Measurements from ENCODE around the gene SGSM1.
A peak's percentile ranks its signal among the peaks of the same experiment; 100 is the strongest.

SGSM1 gene

DNA sequence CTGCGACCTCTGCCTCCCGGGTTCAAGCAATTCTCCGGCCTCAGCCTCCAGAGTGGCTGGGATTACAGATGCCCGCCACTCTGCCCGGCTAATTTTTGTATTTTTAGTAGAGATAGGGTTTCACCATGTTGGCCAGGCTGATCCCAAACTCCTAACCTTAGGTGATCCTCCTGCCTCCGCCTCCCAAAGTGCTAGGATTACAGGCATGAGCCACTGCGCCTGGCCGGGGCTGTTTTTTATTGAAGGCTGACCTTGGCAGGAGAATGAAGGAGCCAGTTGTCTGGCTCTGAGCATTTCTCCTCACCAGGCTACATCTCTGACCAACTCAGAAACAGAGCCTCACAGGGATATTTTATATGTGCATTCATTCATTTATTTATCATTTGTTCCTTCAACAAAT, 148.8 kb downstream of the SGSM1 start:
- Mint-ChIP-seq H3K36me3 (ENCODE audit: low read depth) (no peaks in the 10 kb centered on the region), H3K27ac (no peak overlapping the region), H3K4me1 (peaks cover 54% of the 10 kb centered on the region), H3K9me3 (no peaks in the 10 kb centered on the region), H3K27me3 (ENCODE audit: low read depth, poor library complexity) (no peaks in the 10 kb centered on the region), H3K4me3 (peak overlapping the region; percentile 37)
- no peak for TF ChIP-seq CTCF (IDR thresholded peaks at IDR 0.05)
- DNase-seq: no peak

DNA sequence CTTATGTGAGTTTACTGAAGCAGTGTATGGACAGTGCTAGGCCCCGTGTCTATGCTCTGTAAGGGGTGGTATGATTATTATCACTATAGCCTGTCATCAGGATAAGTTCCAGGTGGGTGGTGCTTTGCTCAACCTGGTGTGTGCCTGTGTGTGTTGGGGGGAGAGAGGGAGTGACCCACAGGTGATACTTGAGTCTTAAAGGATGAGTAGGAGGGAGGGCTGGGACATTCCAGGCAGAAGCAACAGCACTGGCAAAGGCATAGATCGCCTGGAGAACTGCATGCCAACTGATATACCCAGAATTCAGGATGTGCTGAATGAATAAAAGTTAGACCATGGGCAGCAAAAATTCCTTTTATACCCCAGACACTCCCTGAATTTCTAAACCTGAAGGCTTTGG, 151.0 kb downstream of the SGSM1 start:
- DNase-seq: no peak
- Mint-ChIP-seq H3K4me1 (peaks cover 45% of the 10 kb centered on the region), H3K4me3 (no peak overlapping the region), H3K9me3 (no peaks in the 10 kb centered on the region), H3K27ac (no peak overlapping the region), H3K36me3 (ENCODE audit: low read depth) (peaks cover 14% of the 10 kb centered on the region), H3K27me3 (ENCODE audit: low read depth, poor library complexity) (no peaks in the 10 kb centered on the region)
- no peak for TF ChIP-seq CTCF (IDR thresholded peaks at IDR 0.05)

- TF ChIP-seq CTCF (IDR thresholded peaks at IDR 0.05): no peak
- H3K27me3 Mint-ChIP-seq (ENCODE audit: low read depth, poor library complexity): no peaks in the 10 kb centered on the region
- no peak for DNase-seq
- H3K4me3 Mint-ChIP-seq: no peak overlapping the region
- no peak overlapping the region for H3K27ac Mint-ChIP-seq
- no peaks in the 10 kb centered on the region for H3K9me3 Mint-ChIP-seq
- H3K36me3 Mint-ChIP-seq (ENCODE audit: low read depth): peaks cover 20% of the 10 kb centered on the region
- peaks cover 22% of the 10 kb centered on the region for H3K4me1 Mint-ChIP-seq
These were observed 155.3 kb downstream of the SGSM1 start for GRCh38 chr22:24961217-24961844.

DNA sequence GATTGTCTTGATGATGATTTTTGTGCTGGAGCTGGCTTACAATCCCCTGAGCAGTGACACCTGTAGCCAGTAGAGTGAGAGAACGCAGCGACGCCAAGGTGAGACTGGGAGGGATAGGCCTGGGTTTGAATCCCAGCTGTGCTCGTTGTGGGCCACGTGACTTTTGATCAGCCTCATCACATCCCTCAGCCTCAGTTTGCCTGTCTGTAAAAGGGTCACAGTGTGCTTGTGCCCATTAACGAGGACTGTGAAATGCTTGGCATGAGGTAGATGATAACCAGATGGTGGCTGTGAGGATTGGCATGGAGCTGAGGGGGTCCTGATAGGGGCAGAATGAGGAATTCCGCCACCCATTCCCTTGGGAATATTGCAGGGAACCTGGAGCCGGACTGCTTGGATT, 156.1 kb downstream of the SGSM1 start:
- H3K36me3 Mint-ChIP-seq (ENCODE audit: low read depth): peaks cover 20% of the 10 kb centered on the region
- TF ChIP-seq CTCF (IDR thresholded peaks at IDR 0.05): no peak
- no peaks in the 10 kb centered on the region for H3K9me3 Mint-ChIP-seq
- H3K4me1 Mint-ChIP-seq: peaks cover 17% of the 10 kb centered on the region
- DNase-seq: no peak
- H3K4me3 Mint-ChIP-seq: no peak overlapping the region
- H3K27ac Mint-ChIP-seq: no peak overlapping the region
- H3K27me3 Mint-ChIP-seq (ENCODE audit: low read depth, poor library complexity): no peaks in the 10 kb centered on the region

DNA sequence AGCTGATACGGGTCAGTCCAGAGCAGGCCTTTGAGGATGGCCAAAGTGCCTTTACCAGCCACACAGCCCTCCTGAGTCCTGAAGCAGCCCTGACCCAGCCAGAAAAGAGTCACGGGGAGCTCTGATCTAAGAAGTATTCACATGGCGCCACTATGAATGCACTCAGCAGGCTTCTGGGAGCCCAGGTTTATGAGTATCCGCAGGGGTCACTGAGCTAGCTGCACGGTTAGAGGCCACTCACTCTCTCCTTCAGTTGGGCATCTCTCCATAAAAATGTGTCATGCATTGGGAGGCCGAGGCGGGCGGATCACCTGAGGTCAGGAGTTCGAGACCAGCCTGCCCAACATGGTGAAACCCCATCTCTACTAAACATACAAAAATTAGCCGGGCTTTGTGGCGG, 156.8 kb downstream of the SGSM1 start:
- H3K27me3 Mint-ChIP-seq (ENCODE audit: low read depth, poor library complexity): no peaks in the 10 kb centered on the region
- no peak overlapping the region for H3K27ac Mint-ChIP-seq
- TF ChIP-seq CTCF (IDR thresholded peaks at IDR 0.05): no peak
- peaks cover 20% of the 10 kb centered on the region for H3K36me3 Mint-ChIP-seq (ENCODE audit: low read depth)
- H3K4me3 Mint-ChIP-seq: no peak overlapping the region
- H3K4me1 Mint-ChIP-seq: peaks cover 16% of the 10 kb centered on the region
- no peak for DNase-seq
- H3K9me3 Mint-ChIP-seq: no peaks in the 10 kb centered on the region

DNA sequence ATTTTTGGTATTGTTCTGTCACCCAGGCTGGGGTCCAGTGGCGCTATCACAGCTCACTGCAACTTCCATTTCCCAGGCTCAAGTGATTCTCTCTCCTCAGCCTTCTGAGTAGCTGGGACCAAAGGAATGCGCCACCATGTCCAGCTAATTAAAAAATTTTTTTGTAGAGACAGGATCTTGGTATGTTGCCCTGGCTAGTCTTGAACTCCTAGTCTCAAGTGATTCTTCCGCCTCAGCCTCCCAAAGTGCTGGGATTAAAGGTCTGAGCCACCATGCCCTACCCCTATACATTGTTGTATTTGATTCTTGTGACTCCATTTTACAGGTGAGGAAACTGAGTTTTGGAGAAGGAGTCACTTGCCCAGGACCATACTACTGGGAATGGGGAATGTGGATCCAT, 158.4 kb downstream of the SGSM1 start:
- H3K4me3 Mint-ChIP-seq: no peak overlapping the region
- no peak for DNase-seq
- peaks cover 19% of the 10 kb centered on the region for H3K4me1 Mint-ChIP-seq
- H3K27me3 Mint-ChIP-seq (ENCODE audit: low read depth, poor library complexity): no peaks in the 10 kb centered on the region
- peaks cover 20% of the 10 kb centered on the region for H3K36me3 Mint-ChIP-seq (ENCODE audit: low read depth)
- H3K9me3 Mint-ChIP-seq: no peaks in the 10 kb centered on the region
- peak overlapping the region; percentile 32 for H3K27ac Mint-ChIP-seq
- no peak for TF ChIP-seq CTCF (IDR thresholded peaks at IDR 0.05)
